ENCODE data around the gene MUC21.

Gene MUC21

DNA sequence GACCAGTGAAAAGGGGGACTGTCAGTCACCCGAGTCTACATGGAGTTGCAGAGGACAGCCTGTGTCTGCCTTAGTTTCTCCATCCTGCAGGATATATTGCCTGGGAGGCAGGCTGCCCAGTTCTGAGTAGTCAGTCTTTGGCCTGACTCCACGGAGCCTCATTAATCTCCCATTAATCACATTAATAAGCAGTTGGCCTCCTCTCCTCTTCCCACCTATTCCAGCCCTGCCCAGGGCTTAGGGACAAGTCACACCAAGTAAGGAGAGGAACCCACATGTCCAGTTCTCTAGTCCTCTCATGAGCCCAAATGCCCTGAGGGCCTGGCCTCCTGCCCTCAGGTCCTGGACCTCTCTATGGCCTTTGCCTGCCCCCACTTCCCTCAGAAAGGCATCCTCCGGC is 44.0 kb upstream of the MUC21 start:
- Histone ChIP-seq H4K91ac (ENCODE audit: low read length) (no peak overlapping the region), H3K4me1 (ENCODE audit: control insufficient read depth, insufficient read depth, low read depth, low read length) (peaks cover 10% of the 10 kb centered on the region), H3K9me3 (ENCODE audit: control insufficient read depth, low read length) (no peaks in the 10 kb centered on the region), H3K23ac (ENCODE audit: low read length in 2 of 2) (no peak overlapping the region), H3K4me2 (ENCODE audit: low read length, poor library complexity, severe bottlenecking) (no peak overlapping the region), H3K27me3 (ENCODE audit: control insufficient read depth in 1 of 2, insufficient read depth in 1 of 2, low read length in 2 of 2) (peaks cover 0 to 87% of the 10 kb centered on the region in 2 experiments), H2BK12ac (ENCODE audit: low read length in 2 of 2) (no peak overlapping the region), H2AK5ac (ENCODE audit: low read length, severe bottlenecking) (no peak overlapping the region), H3K14ac (ENCODE audit: low read length in 2 of 2) (no peak overlapping the region), H2BK5ac (ENCODE audit: low read depth, low read length, poor library complexity, severe bottlenecking) (no peak overlapping the region), H3K36me3 (ENCODE audit: control insufficient read depth in 1 of 2, insufficient read depth in 2 of 2, low read depth in 1 of 2, low read length in 2 of 2) (no peaks in the 10 kb centered on the region), H3K9ac (ENCODE audit: low read length) (no peak overlapping the region), H3K18ac (ENCODE audit: low read depth in 1 of 2, low read length in 2 of 2) (no peak overlapping the region), H3K4me3 (ENCODE audit: insufficient read depth in 1 of 2, low read depth in 1 of 2, low read length in 2 of 2) (no peak overlapping the region), H2AFZ (ENCODE audit: low read depth, low read length) (no peak overlapping the region), H2BK120ac (ENCODE audit: low read depth, low read length) (no peak overlapping the region), H3K79me1 (replicated peaks; ENCODE audit: low read length, poor library complexity, severe bottlenecking) (no peaks in the 10 kb centered on the region), H3K4ac (ENCODE audit: low read depth in 1 of 2, low read length in 2 of 2) (no peak overlapping the region), H2BK15ac (ENCODE audit: low read depth, poor library complexity, severe bottlenecking) (no peak overlapping the region), H3K27ac (ENCODE audit: low read length, poor library complexity, severe bottlenecking) (no peak overlapping the region), H4K8ac (ENCODE audit: low read length) (no peak overlapping the region)
- DNase-seq = no peak
- WGBS = 87% methylated on average over 3 of the region's 3 CpGs

DNA sequence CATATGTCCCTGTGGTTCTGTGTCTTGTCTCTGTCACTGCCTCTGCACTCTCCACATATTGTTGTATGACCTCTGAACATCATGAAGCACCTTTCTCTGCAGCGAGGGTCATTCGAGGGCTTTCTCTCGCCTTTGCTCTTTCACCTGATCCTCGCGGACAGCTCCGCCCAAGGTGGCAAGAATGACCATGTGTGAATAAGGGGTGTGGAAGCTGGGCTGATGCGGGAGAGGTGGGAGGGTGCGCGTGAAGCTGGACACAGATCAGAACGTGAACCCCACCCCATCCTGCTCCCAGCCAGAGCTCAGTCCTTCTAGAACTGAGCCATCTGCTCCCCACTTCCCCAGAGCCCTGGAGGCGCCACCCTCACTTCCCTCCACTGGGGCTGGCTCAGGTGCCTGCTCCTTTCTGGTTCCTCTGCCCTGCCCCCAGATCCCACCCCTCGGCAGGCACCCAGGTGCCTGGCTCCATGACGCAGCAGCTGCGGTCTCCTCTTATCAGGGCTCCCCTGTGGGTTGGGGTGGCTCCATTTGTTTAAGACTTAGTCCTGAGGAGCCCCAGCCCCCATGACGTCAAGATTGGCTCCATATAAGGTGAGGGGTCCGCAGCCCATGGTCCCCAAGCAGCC is 43.0 kb upstream of the MUC21 start, which contains the start of gene MUCL3:
TSS of gene MUCL3 (plus strand) at position 613 of the 626 bp plus-strand sequence. CDS start 27 bp downstream, outside the sequence.
- no peaks in the 10 kb centered on the region for H3K9me3 ChIP-seq (ENCODE audit: control insufficient read depth, low read length)
- no peak for DNase-seq
- no peak within 1 kb of the TSS for H3K4ac ChIP-seq (ENCODE audit: low read depth in 1 of 2, low read length in 2 of 2)

DNA sequence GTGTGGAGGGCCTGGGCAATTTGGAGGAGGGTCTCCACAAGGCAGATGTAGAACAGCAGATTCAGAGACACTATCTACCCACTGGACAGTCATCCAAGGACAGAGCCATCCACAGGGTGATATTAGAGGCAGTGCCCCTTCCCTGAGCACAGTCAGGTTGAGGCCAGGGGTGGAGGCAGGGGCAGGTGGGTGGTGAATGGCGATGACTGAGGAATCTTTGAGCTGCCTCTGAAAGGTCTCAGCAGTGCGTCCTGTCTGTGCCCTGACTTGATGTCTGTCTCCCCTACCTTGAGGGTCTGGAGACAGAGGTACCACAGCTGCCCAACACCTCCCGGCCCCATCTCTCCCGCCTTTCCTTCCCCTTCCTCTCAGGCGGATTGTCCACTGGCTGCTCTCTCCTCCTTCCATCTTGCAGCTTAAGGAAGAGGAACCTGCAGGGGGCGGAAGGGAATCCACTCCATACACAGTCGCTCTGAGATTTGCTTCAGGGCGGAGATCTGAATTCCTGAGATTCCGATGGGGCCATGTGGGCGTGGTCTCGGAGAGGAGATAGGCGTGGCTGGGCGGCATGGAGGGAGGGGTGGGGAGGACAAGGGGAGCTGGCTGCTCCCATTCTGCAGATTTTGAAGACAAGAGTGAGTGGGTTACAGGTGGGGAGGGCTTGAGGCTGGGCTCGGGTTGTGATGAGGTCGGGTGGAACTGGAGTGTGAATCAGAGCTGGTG is 41.0 kb upstream of the MUC21 start:
- H3K4me1 ChIP-seq (ENCODE audit: control insufficient read depth, insufficient read depth, low read depth, low read length) = peaks cover 10% of the 10 kb centered on the region
- no peak overlapping the region for H2BK5ac ChIP-seq (ENCODE audit: low read depth, low read length, poor library complexity, severe bottlenecking)
- H3K4me3 ChIP-seq (ENCODE audit: insufficient read depth in 1 of 2, low read depth in 1 of 2, low read length in 2 of 2) = peak overlapping the region in 1 of 2 experiments; percentile 45
- H3K9me3 ChIP-seq (ENCODE audit: control insufficient read depth, low read length) = no peaks in the 10 kb centered on the region
- H3K14ac ChIP-seq (ENCODE audit: low read length in 2 of 2) = peak overlapping the region in 1 of 2 experiments; percentile 62
- H2AK5ac ChIP-seq (ENCODE audit: low read length, severe bottlenecking) = peak overlapping the region; percentile 69
- DNase-seq = peak; percentile 74
- 13% methylated on average over 15 of the region's 15 CpGs for WGBS
- no peak overlapping the region for H3K9ac ChIP-seq (ENCODE audit: low read length)
- H2BK15ac ChIP-seq (ENCODE audit: low read depth, poor library complexity, severe bottlenecking) = no peak overlapping the region
- H3K27me3 ChIP-seq (ENCODE audit: control insufficient read depth in 1 of 2, insufficient read depth in 1 of 2, low read length in 2 of 2) = peaks cover 11 to 86% of the 10 kb centered on the region in 2 experiments
- no peak overlapping the region for H4K91ac ChIP-seq (ENCODE audit: low read length)
- peak overlapping the region; percentile 19 for H4K8ac ChIP-seq (ENCODE audit: low read length)
- no peak overlapping the region for H3K27ac ChIP-seq (ENCODE audit: low read length, poor library complexity, severe bottlenecking)
- H2BK12ac ChIP-seq (ENCODE audit: low read length in 2 of 2) = peak overlapping the region in 1 of 2 experiments; percentile 66
- no peak overlapping the region for H3K4ac ChIP-seq (ENCODE audit: low read depth in 1 of 2, low read length in 2 of 2)
- H2BK120ac ChIP-seq (ENCODE audit: low read depth, low read length) = no peak overlapping the region
- no peak overlapping the region for H3K4me2 ChIP-seq (ENCODE audit: low read length, poor library complexity, severe bottlenecking)
- no peak overlapping the region for H3K23ac ChIP-seq (ENCODE audit: low read length in 2 of 2)
- no peaks in the 10 kb centered on the region for H3K36me3 ChIP-seq (ENCODE audit: control insufficient read depth in 1 of 2, insufficient read depth in 2 of 2, low read depth in 1 of 2, low read length in 2 of 2)
- peak overlapping the region; percentile 84 for H2AFZ ChIP-seq (ENCODE audit: low read depth, low read length)
- peak overlapping the region in 1 of 2 experiments; percentile 62 for H3K18ac ChIP-seq (ENCODE audit: low read depth in 1 of 2, low read length in 2 of 2)
- no peaks in the 10 kb centered on the region for H3K79me1 ChIP-seq (replicated peaks; ENCODE audit: low read length, poor library complexity, severe bottlenecking)

More for the DNA sequence above, 43.0 kb upstream of the MUC21 start, which contains the start of gene MUCL3:
- no peak within 1 kb of the TSS for H3K14ac ChIP-seq (ENCODE audit: low read length in 2 of 2)
- no peak within 1 kb of the TSS for H3K27ac ChIP-seq (ENCODE audit: low read length, poor library complexity, severe bottlenecking)
- peaks cover 0 to 85% of the 10 kb centered on the region in 2 experiments for H3K27me3 ChIP-seq (ENCODE audit: control insufficient read depth in 1 of 2, insufficient read depth in 1 of 2, low read length in 2 of 2)
- no peak within 1 kb of the TSS for H4K91ac ChIP-seq (ENCODE audit: low read length)
- H3K18ac ChIP-seq (ENCODE audit: low read depth in 1 of 2, low read length in 2 of 2) = no peak within 1 kb of the TSS
- H3K4me3 ChIP-seq (ENCODE audit: insufficient read depth in 1 of 2, low read depth in 1 of 2, low read length in 2 of 2) = no peak within 1 kb of the TSS
- 88% methylated on average over 13 of the region's 16 CpGs for WGBS
- H4K8ac ChIP-seq (ENCODE audit: low read length) = no peak within 1 kb of the TSS
- H3K23ac ChIP-seq (ENCODE audit: low read length in 2 of 2) = no peak within 1 kb of the TSS
- H3K4me1 ChIP-seq (ENCODE audit: control insufficient read depth, insufficient read depth, low read depth, low read length) = peaks cover 10% of the 10 kb centered on the region
- peak within 1 kb of the TSS; percentile 34 for H2BK15ac ChIP-seq (ENCODE audit: low read depth, poor library complexity, severe bottlenecking)
- no peak within 1 kb of the TSS for H2AFZ ChIP-seq (ENCODE audit: low read depth, low read length)
- no peak within 1 kb of the TSS for H3K4me2 ChIP-seq (ENCODE audit: low read length, poor library complexity, severe bottlenecking)
- no peak within 1 kb of the TSS for H2AK5ac ChIP-seq (ENCODE audit: low read length, severe bottlenecking)
- no peak within 1 kb of the TSS for H2BK5ac ChIP-seq (ENCODE audit: low read depth, low read length, poor library complexity, severe bottlenecking)
- H3K79me1 ChIP-seq (replicated peaks; ENCODE audit: low read length, poor library complexity, severe bottlenecking) = no peaks in the 10 kb centered on the region
- no peaks in the 10 kb centered on the region for H3K36me3 ChIP-seq (ENCODE audit: control insufficient read depth in 1 of 2, insufficient read depth in 2 of 2, low read depth in 1 of 2, low read length in 2 of 2)
- no peak within 1 kb of the TSS for H2BK12ac ChIP-seq (ENCODE audit: low read length in 2 of 2)
- no peak within 1 kb of the TSS for H2BK120ac ChIP-seq (ENCODE audit: low read depth, low read length)
- H3K9ac ChIP-seq (ENCODE audit: low read length) = no peak within 1 kb of the TSS

DNA sequence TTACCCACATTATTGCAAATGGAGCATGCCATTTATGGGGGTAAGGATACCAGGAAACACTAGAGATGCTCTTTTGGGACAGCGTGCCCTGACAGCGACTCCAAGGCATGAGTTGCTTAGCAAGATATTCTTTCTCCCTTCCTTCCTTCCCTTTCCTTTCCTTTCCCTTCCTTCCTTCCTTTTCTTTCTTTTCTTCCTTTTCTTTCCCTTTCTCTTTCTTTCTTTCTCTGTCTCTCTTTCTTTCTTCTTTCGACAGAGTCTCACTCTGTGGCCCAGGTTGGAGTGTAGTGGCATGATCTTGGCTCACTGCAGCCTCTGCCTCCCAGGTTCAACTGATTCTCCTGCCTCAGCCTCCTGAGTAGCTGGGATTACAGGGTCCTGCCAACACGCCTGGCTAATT is 39.5 kb upstream of the MUC21 start:
- no peak overlapping the region for H2BK12ac ChIP-seq (ENCODE audit: low read length in 2 of 2)
- H3K9me3 ChIP-seq (ENCODE audit: control insufficient read depth, low read length) = peaks cover 4% of the 10 kb centered on the region
- WGBS = 95% methylated on average over 4 of the region's 4 CpGs

More for the DNA sequence above, 39.5 kb upstream of the MUC21 start:
- Histone ChIP-seq H3K27ac (ENCODE audit: low read length, poor library complexity, severe bottlenecking) (no peak overlapping the region), H2BK120ac (ENCODE audit: low read depth, low read length) (no peak overlapping the region), H2AK5ac (ENCODE audit: low read length, severe bottlenecking) (no peak overlapping the region), H3K4me1 (ENCODE audit: control insufficient read depth, insufficient read depth, low read depth, low read length) (peaks cover 10% of the 10 kb centered on the region), H3K23ac (ENCODE audit: low read length in 2 of 2) (no peak overlapping the region), H3K79me1 (replicated peaks; ENCODE audit: low read length, poor library complexity, severe bottlenecking) (no peaks in the 10 kb centered on the region), H2BK15ac (ENCODE audit: low read depth, poor library complexity, severe bottlenecking) (no peak overlapping the region), H2AFZ (ENCODE audit: low read depth, low read length) (no peak overlapping the region), H3K14ac (ENCODE audit: low read length in 2 of 2) (no peak overlapping the region), H2BK5ac (ENCODE audit: low read depth, low read length, poor library complexity, severe bottlenecking) (no peak overlapping the region), H3K27me3 (ENCODE audit: control insufficient read depth in 1 of 2, insufficient read depth in 1 of 2, low read length in 2 of 2) (peaks cover 16 to 86% of the 10 kb centered on the region in 2 experiments), H4K8ac (ENCODE audit: low read length) (no peak overlapping the region), H3K4me2 (ENCODE audit: low read length, poor library complexity, severe bottlenecking) (no peak overlapping the region), H3K4me3 (ENCODE audit: insufficient read depth in 1 of 2, low read depth in 1 of 2, low read length in 2 of 2) (no peak overlapping the region), H3K4ac (ENCODE audit: low read depth in 1 of 2, low read length in 2 of 2) (no peak overlapping the region), H3K18ac (ENCODE audit: low read depth in 1 of 2, low read length in 2 of 2) (no peak overlapping the region), H4K91ac (ENCODE audit: low read length) (no peak overlapping the region), H3K9ac (ENCODE audit: low read length) (no peak overlapping the region), H3K36me3 (ENCODE audit: control insufficient read depth in 1 of 2, insufficient read depth in 2 of 2, low read depth in 1 of 2, low read length in 2 of 2) (no peaks in the 10 kb centered on the region)
- no peak for DNase-seq

Data from mesenchymal stem cell (in vitro differentiated cells and primary cell).